Type B pancreatic cell (in vitro differentiated cells): ENCODE data around the gene EGR2. TPM values are rescaled to one million over a fixed set of nuclear protein-coding genes. Genes with fewer than 3 reads are reported as not detected.

ENCODE experiments used
- DNase-seq: peaks from one replicate; pipeline ENCODE4 v3.0.0; 2021; ENCODE audit warnings: mixed read lengths; ENCODE audit not compliant: unreplicated experiment; ENCODE audit errors: extremely low spot score
- H3K27ac Mint-ChIP-seq: 2 replicates; pipeline ENCODE4 v1.8.0; 2021; ENCODE audit warnings: mild to moderate bottlenecking, mixed read lengths
- H3K27me3 Mint-ChIP-seq: 2 replicates; pipeline ENCODE4 v1.8.0; 2021; ENCODE audit warnings: mixed read lengths
- H3K36me3 Mint-ChIP-seq: 2 replicates; pipeline ENCODE4 v1.8.0; 2021; ENCODE audit warnings: mixed read lengths
- H3K4me1 Mint-ChIP-seq: one replicate; pipeline ENCODE4 v1.8.0; 2021; ENCODE audit warnings: mixed read lengths; ENCODE audit not compliant: unreplicated experiment
- H3K4me3 Mint-ChIP-seq: 2 replicates; pipeline ENCODE4 v1.8.0; 2021; ENCODE audit warnings: mild to moderate bottlenecking, mixed read lengths
- H3K9me3 Mint-ChIP-seq: 2 replicates; pipeline ENCODE4 v1.8.0; 2021; ENCODE audit warnings: mixed read lengths
- CTCF ChIP-seq: fragments of 200-600 bp; sonication (generic); conservative IDR thresholded peaks from 2 replicates; pipeline ENCODE4 v1.5.0; 2021; ENCODE audit warnings: antibody characterized with exemption, mild to moderate bottlenecking
- total RNA-seq: library from RNA; stranded (reverse); gene quantifications from 2 replicates; pipeline ENCODE4 v1.2.1, GENCODE V29; 2021; ENCODE audit warnings: low replicate concordance

Gene EGR2
- total RNA-seq, 1 donor from 2014 or later, result 26.7 TPM

DNA sequence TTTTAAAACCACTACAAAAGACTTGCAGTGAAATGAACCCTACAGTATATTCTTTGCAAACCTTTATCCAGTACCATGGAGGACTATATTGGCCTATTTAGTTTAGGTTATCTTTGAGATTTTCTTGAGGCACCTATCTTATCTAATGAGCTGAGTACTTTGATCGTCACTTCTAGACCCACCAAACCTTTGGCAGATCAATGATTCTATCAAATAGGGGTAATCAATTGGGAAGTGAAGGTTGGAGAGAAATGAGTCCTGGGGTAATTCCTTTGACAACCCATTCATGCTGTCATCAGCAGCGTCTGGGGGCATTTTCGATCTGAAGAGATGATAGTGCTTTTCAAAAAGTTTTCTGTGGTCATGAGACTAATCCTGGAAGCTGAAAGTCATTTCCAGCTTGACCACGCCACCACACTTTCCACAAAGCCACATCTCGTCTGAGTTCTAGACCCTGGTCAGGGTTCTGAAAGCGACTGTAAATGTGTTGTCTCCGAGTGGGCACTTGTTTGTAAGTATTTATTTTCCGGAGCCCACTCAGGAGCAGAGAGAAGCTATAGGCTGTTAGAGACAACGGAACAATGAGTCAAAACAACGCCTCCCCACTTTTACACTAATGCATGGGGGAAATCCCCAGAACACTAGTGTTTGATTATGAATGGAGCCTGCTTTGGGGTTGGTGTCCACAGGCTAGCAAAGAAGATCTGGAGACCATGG lies 4.8 kb downstream of the EGR2 start:
- peaks cover 26% of the 10 kb centered on the region for H3K36me3 Mint-ChIP-seq

GRCh38 chr10:62810156-62810902 lies 5.8 kb downstream of the EGR2 start:
- DNase-seq, result no peak
- H3K27me3 Mint-ChIP-seq, result peaks cover 45% of the 10 kb centered on the region
- peak overlapping the region; percentile 21 for H3K4me3 Mint-ChIP-seq
- TF ChIP-seq CTCF, result no peak
- H3K4me1 Mint-ChIP-seq, result peaks cover 26% of the 10 kb centered on the region
- H3K27ac Mint-ChIP-seq, result no peak overlapping the region
- H3K36me3 Mint-ChIP-seq, result peaks cover 22% of the 10 kb centered on the region
- H3K9me3 Mint-ChIP-seq, result no peaks in the 10 kb centered on the region

More for the DNA sequence above, 4.8 kb downstream of the EGR2 start:
- no peak for DNase-seq
- Mint-ChIP-seq H3K27me3 (peaks cover 54% of the 10 kb centered on the region), H3K9me3 (no peaks in the 10 kb centered on the region), H3K4me1 (peaks cover 31% of the 10 kb centered on the region), H3K4me3 (peak overlapping the region; percentile 49), H3K27ac (no peak overlapping the region)
- TF ChIP-seq CTCF, result no peak

GRCh38 chr10:62806251-62806650 lies 9.9 kb downstream of the EGR2 start:
- Mint-ChIP-seq H3K4me1 (peaks cover 33% of the 10 kb centered on the region), H3K27me3 (peaks cover 12% of the 10 kb centered on the region), H3K4me3 (peak overlapping the region; percentile 91), H3K36me3 (peaks cover 18% of the 10 kb centered on the region), H3K27ac (peak overlapping the region; percentile 55), H3K9me3 (no peaks in the 10 kb centered on the region)
- TF ChIP-seq CTCF, result no peak
- DNase-seq, result no peak

DNA sequence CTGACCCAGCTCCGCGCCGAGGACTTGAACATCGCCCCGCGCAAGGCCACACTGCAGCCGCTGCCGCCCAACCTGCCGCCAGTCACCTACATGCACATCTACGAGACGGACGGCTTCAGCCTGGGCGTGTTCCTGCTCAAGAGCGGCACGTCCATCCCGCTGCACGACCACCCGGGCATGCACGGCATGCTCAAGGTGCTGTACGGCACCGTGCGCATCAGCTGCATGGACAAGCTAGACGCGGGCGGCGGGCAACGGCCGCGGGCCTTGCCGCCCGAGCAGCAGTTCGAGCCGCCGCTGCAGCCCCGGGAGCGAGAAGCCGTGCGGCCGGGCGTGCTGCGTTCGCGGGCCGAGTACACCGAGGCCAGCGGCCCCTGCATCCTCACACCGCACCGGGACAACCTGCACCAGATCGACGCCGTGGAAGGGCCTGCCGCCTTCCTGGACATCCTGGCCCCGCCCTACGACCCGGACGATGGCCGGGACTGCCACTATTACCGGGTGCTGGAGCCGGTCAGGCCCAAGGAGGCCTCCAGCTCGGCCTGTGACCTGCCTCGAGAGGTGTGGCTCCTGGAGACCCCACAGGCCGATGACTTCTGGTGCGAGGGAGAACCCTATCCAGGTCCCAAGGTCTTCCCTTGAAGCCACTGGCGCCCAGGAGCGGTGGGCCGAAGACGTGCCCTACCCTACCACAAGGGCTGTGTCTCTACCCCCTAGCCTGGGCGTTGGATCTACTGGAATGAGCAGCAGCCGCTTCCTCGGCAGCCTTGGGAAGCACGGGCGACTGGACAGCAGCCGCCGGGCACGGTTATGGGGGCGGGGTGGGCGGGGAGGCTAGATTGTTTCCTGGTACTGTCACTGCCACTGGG lies 10.7 kb downstream of the EGR2 start:
- Mint-ChIP-seq H3K4me3 (peak overlapping the region; percentile 91), H3K27ac (peak overlapping the region; percentile 84), H3K4me1 (peaks cover 33% of the 10 kb centered on the region), H3K27me3 (peaks cover 13% of the 10 kb centered on the region), H3K36me3 (peaks cover 18% of the 10 kb centered on the region), H3K9me3 (no peaks in the 10 kb centered on the region)
- TF ChIP-seq CTCF, result no peak
- DNase-seq, result no peak
